Trophoblast cell (in vitro differentiated cells and primary cell): ENCODE results near the gene CHST15.

Source experiments
- DNase-seq, 2 donors: peaks; one replicate each; pipeline ENCODE4 v3.0.0-alpha.2; 2016
- H2AFZ ChIP-seq: 2 replicates; pipeline ENCODE4 v1.6.1; 2013; ENCODE audit warnings: low read length, moderate library complexity, mild to moderate bottlenecking; ENCODE audit not compliant: insufficient read depth, poor library complexity
- H2AK5ac ChIP-seq: 2 replicates; pipeline ENCODE4 v1.6.1; 2013; ENCODE audit warnings: mild to moderate bottlenecking, low read length
- H2BK120ac ChIP-seq: 2 replicates; pipeline ENCODE4 v1.6.1; 2013; ENCODE audit warnings: low read length, mild to moderate bottlenecking, moderate library complexity; ENCODE audit not compliant: insufficient read depth, poor library complexity
- H2BK12ac ChIP-seq: 2 replicates; pipeline ENCODE4 v1.6.1; 2013; ENCODE audit warnings: mild to moderate bottlenecking, low read length, moderate library complexity
- H2BK5ac ChIP-seq: 2 replicates; pipeline ENCODE4 v1.6.1; 2013; ENCODE audit warnings: low read length, low read depth, moderate library complexity, mild to moderate bottlenecking; ENCODE audit not compliant: poor library complexity
- H3K14ac ChIP-seq: 2 replicates; pipeline ENCODE4 v1.6.1; 2013; ENCODE audit warnings: mild to moderate bottlenecking, low read length
- H3K18ac ChIP-seq: 2 replicates; pipeline ENCODE4 v1.6.1; 2013; ENCODE audit warnings: mild to moderate bottlenecking, low read length
- H3K23ac ChIP-seq: 2 replicates; pipeline ENCODE4 v1.6.1; 2013; ENCODE audit warnings: low read length
- H3K27ac ChIP-seq: 2 replicates; pipeline ENCODE4 v1.5.1; 2013; ENCODE audit warnings: low read depth, mild to moderate bottlenecking, inconsistent platforms, low read length, moderate library complexity
- H3K27me3 ChIP-seq: 2 replicates; pipeline ENCODE4 v1.6.1; 2013; ENCODE audit warnings: inconsistent platforms, mild to moderate bottlenecking, low read length, moderate library complexity; ENCODE audit not compliant: insufficient read depth
- H3K36me3 ChIP-seq, 2 experiments: 1 replicate in 1 of 2; 2 replicates in 1 of 2; pipeline ENCODE4 v1.6.1; 2013; ENCODE audit warnings: low read length in 2 of 2, mild to moderate bottlenecking in 2 of 2, moderate library complexity in 1 of 2; ENCODE audit not compliant: insufficient read depth in 2 of 2, control insufficient read depth in 1 of 2
- H3K4ac ChIP-seq: 2 replicates; pipeline ENCODE4 v1.6.1; 2013; ENCODE audit warnings: low read depth, mild to moderate bottlenecking, low read length, moderate library complexity
- H3K4me1 ChIP-seq, 2 experiments: 1 replicate in 1 of 2; 2 replicates in 1 of 2; pipeline ENCODE4 v1.6.1; 2013; ENCODE audit warnings: low read length in 2 of 2, mild to moderate bottlenecking in 2 of 2, moderate library complexity in 1 of 2; ENCODE audit not compliant: insufficient read depth in 2 of 2, control insufficient read depth in 1 of 2
- H3K4me2 ChIP-seq: 2 replicates; pipeline ENCODE4 v1.6.1; 2013; ENCODE audit warnings: inconsistent platforms, mild to moderate bottlenecking, low read length, moderate library complexity
- H3K4me3 ChIP-seq: 2 replicates; pipeline ENCODE4 v1.5.1; 2013; ENCODE audit warnings: mild to moderate bottlenecking, low read depth, low read length, inconsistent platforms
- H3K79me1 ChIP-seq: one replicate; pipeline ENCODE4 v1.6.1; 2013; ENCODE audit warnings: low read length
- H3K79me2 ChIP-seq: 2 replicates; pipeline ENCODE4 v1.6.1; 2013; ENCODE audit warnings: low read length, mild to moderate bottlenecking; ENCODE audit not compliant: control insufficient read depth, insufficient read depth, poor library complexity
- H3K9ac ChIP-seq: 2 replicates; pipeline ENCODE4 v1.6.1; 2013; ENCODE audit warnings: mild to moderate bottlenecking, low read length
- H3K9me3 ChIP-seq: 2 replicates; pipeline ENCODE4 v1.6.1; 2013; ENCODE audit warnings: low read depth, mild to moderate bottlenecking, control low read depth, inconsistent platforms, low read length; ENCODE audit not compliant: insufficient read depth
- H4K12ac ChIP-seq: 2 replicates; pipeline ENCODE4 v1.6.1; 2013; ENCODE audit warnings: low read depth, mild to moderate bottlenecking, low read length, moderate library complexity
- H4K8ac ChIP-seq: 2 replicates; pipeline ENCODE4 v1.6.1; 2013; ENCODE audit warnings: low read depth, mild to moderate bottlenecking, low read length, moderate library complexity
- H4K91ac ChIP-seq: one replicate; pipeline ENCODE4 v1.6.1; 2013; ENCODE audit warnings: low read depth, mild to moderate bottlenecking, low read length, moderate library complexity
- WGBS: extraction: QIAGEN DNeasy Blood & Tissue Kit; methylation state at CpG from one replicate; pipeline ENCODE4 v1.1.7; 2013; ENCODE audit warnings: missing lambda C conversion rate; ENCODE audit not compliant: insufficient read length, insufficient coverage; ENCODE audit errors: extremely low coverage; 5-methylcytosine and 5-hydroxymethylcytosine counted together

The CHST15 gene

DNA sequence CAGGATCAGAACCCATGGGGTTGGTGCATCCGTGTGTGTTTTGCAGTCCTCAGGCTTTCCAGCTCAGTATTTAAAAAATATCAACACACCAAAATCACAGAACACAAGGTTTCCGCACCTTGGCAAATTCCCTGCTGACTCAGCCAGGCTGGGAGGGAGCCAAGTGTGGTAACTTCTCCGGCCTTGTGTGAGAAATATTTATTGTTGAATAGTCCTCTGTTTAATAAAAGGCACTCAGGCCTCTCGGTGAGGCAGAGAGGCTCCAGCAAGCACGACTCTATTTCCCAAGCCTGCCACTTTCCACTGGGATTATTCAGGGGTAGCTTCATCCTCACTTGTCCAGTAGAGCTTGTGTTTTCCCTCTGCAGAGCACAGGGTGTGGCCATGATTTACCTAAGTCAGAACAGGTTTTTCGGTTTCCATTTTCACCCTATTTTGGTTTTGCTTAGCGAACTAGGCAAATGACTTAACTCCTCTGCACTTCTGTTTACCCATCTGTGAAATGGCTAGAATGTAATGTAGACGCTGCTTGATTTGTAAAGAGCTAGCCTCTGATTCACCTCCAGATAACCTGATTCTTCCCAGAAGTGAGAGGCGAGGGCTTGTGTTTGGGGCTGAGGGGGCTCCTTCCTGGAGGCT, 13.0 kb upstream of the CHST15 start:
- Histone ChIP-seq H3K4me2 (no peak overlapping the region), H3K18ac (no peak overlapping the region), H3K23ac (no peak overlapping the region), H3K4me3 (no peak overlapping the region), H3K9me3 (peaks cover 2% of the 10 kb centered on the region), H3K79me2 (no peaks in the 10 kb centered on the region), H2BK120ac (no peak overlapping the region), H2AK5ac (no peak overlapping the region), H3K36me3 (no peaks in the 10 kb centered on the region), H3K9ac (no peak overlapping the region), H3K79me1 (no peaks in the 10 kb centered on the region), H3K27ac (no peak overlapping the region), H2BK12ac (no peak overlapping the region), H3K27me3 (no peaks in the 10 kb centered on the region), H4K91ac (no peak overlapping the region), H3K4ac (no peak overlapping the region), H4K8ac (no peak overlapping the region), H2BK5ac (no peak overlapping the region), H3K4me1 (no peaks in the 10 kb centered on the region), H3K14ac (no peak overlapping the region), H4K12ac (no peak overlapping the region), H2AFZ (no peak overlapping the region)
- DNase-seq: peak in 1 of 2 donors; percentile 21
- WGBS: no CpG with 5 or more reads among the region's 9 CpGs

DNA sequence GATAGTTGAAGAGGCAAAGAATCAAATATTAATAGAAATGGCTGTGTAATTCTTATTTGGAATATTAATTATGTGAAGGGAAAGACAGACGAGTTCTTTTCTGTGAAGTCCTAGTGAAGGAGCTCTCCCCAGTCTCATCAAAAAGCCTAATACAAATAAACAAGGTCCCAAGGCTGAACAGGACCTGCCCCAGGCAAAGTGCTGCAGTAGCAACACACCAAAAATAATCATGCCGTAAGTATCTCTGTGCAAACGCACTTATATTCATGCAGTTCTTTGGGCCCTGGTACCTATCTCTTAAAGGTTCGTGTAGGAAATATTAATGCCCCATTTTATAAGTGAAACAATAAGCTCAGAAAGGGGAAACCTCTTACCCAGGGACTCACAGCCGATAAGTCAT, 12.2 kb upstream of the CHST15 start:
- no peak overlapping the region for H4K8ac ChIP-seq
- no peak overlapping the region for H4K12ac ChIP-seq
- no peak overlapping the region for H3K4me2 ChIP-seq
- no peak for DNase-seq
- H3K14ac ChIP-seq: no peak overlapping the region
- WGBS: no CpG with 5 or more reads among the region's 5 CpGs
- H3K23ac ChIP-seq: no peak overlapping the region
- no peak overlapping the region for H3K4me3 ChIP-seq
- H2BK12ac ChIP-seq: no peak overlapping the region
- no peak overlapping the region for H4K91ac ChIP-seq
- H3K27me3 ChIP-seq: no peaks in the 10 kb centered on the region
- no peak overlapping the region for H3K9ac ChIP-seq
- no peaks in the 10 kb centered on the region for H3K4me1 ChIP-seq
- no peaks in the 10 kb centered on the region for H3K79me1 ChIP-seq
- H2AFZ ChIP-seq: no peak overlapping the region
- H2BK120ac ChIP-seq: no peak overlapping the region
- H2AK5ac ChIP-seq: no peak overlapping the region
- no peak overlapping the region for H3K18ac ChIP-seq
- no peak overlapping the region for H3K4ac ChIP-seq
- H2BK5ac ChIP-seq: no peak overlapping the region
- H3K27ac ChIP-seq: no peak overlapping the region
- peaks cover 2% of the 10 kb centered on the region for H3K9me3 ChIP-seq
- H3K36me3 ChIP-seq: no peaks in the 10 kb centered on the region
- H3K79me2 ChIP-seq: no peaks in the 10 kb centered on the region

DNA sequence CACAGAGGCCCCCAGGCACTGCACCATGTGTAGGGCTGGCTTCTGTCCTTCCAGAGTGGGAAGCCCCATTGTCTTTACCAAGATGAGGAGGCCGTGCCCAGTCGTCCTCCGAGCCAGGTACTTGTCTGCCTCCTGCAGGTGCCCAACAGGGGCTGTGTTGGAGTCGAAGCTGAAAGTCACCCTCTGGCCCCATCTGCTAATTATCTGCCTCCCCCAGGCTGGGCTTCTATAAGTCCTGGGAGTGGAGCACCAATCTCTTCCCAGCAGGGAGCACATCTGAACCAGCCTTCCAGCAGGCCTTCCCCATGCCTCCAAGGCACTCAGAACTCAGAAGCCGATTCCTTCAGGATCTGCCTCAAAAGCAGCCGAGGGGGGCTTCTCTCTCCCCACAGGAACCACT, 11.6 kb upstream of the CHST15 start:
- Histone ChIP-seq H3K4me3 (no peak overlapping the region), H4K91ac (no peak overlapping the region), H3K27me3 (no peaks in the 10 kb centered on the region), H3K79me1 (no peaks in the 10 kb centered on the region), H2BK5ac (no peak overlapping the region), H3K9ac (no peak overlapping the region), H3K18ac (no peak overlapping the region), H3K9me3 (peaks cover 2% of the 10 kb centered on the region), H3K14ac (no peak overlapping the region), H4K12ac (no peak overlapping the region), H3K4me1 (no peaks in the 10 kb centered on the region), H3K4me2 (no peak overlapping the region), H3K79me2 (no peaks in the 10 kb centered on the region), H3K23ac (no peak overlapping the region), H3K36me3 (no peaks in the 10 kb centered on the region), H3K4ac (no peak overlapping the region), H2AK5ac (no peak overlapping the region), H2BK12ac (no peak overlapping the region), H2AFZ (no peak overlapping the region), H4K8ac (no peak overlapping the region), H2BK120ac (no peak overlapping the region), H3K27ac (no peak overlapping the region)
- no CpG with 5 or more reads among the region's 6 CpGs for WGBS
- DNase-seq: no peak

DNA sequence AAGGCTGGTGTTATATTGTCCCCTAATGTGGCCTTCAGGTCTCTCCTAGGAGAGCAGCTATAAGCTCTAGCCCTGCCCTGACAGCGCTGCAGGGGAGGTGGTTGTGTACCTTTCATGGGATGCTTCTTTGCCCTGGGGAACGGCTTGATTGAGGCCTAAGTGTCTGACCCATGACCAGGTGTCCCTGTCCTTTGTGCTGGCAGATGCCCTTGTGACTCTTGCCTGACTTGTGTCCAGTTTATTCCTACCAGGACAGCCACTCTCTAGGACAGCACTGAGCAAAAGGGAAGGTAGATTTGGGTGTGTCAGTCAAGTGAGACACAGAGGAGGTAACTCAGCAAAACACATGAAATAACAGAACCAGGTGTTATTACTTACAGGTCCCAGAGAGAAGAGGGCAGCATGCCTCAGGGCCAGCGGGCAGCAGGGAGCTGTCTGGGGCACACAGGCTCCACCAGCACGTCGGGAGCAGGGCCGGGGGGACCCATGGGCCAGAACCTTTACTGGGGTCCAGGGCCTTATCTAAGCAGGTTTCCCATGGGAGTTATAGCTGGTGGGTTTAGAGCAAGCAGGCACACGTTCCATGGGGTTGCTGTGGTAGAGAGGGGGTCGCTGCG, 10.7 kb upstream of the CHST15 start:
- no peak overlapping the region for H3K4me3 ChIP-seq
- H3K9ac ChIP-seq: no peak overlapping the region
- no peaks in the 10 kb centered on the region for H3K79me1 ChIP-seq
- no peak overlapping the region for H2BK5ac ChIP-seq
- H4K12ac ChIP-seq: no peak overlapping the region
- no peak for DNase-seq
- H3K79me2 ChIP-seq: no peaks in the 10 kb centered on the region
- no peak overlapping the region for H2BK120ac ChIP-seq
- peaks cover 2% of the 10 kb centered on the region for H3K9me3 ChIP-seq
- no peak overlapping the region for H3K18ac ChIP-seq
- H3K27ac ChIP-seq: no peak overlapping the region
- H3K14ac ChIP-seq: no peak overlapping the region
- H3K4me2 ChIP-seq: no peak overlapping the region
- no peak overlapping the region for H3K23ac ChIP-seq
- no peak overlapping the region for H2BK12ac ChIP-seq
- no peaks in the 10 kb centered on the region for H3K4me1 ChIP-seq
- WGBS: no CpG with 5 or more reads among the region's 9 CpGs
- no peak overlapping the region for H3K4ac ChIP-seq
- no peaks in the 10 kb centered on the region for H3K27me3 ChIP-seq
- no peaks in the 10 kb centered on the region for H3K36me3 ChIP-seq
- no peak overlapping the region for H4K91ac ChIP-seq
- no peak overlapping the region for H2AFZ ChIP-seq
- H2AK5ac ChIP-seq: no peak overlapping the region
- H4K8ac ChIP-seq: no peak overlapping the region
